Naive thymus-derived CD4-positive, alpha-beta T cell (primary cell): ENCODE measurements around the gene DNAAF1. TPM values are rescaled to one million over a fixed set of nuclear protein-coding genes. Genes with fewer than 3 reads are reported as not detected.
"Not testable (repeated sequence)": the region's sequence is repeated elsewhere in the genome, so short reads cannot be mapped to it uniquely, and the experiment has no call there.

Experiments used
- ATAC-seq: fragments of 150-1000 bp; cut with Tn5 transposase; 2 replicates; pipeline ENCODE4 v1.10.0; 2021; ENCODE audit warnings: mild to moderate bottlenecking, moderate library complexity
- CTCF ChIA-PET: fragments of 350-600 bp; sonication (Branson Sonifier 250); formaldehyde crosslinking; loops from one replicate; lab custom pipeline; 2021; ENCODE audit warnings: antibody characterized with exemption; lab: Charles Lee
- POLR2A ChIA-PET: fragments of 350-600 bp; sonication (Branson Sonifier 250); formaldehyde crosslinking; loops from one replicate; lab custom pipeline; 2021; ENCODE audit warnings: antibody characterized with exemption, inconsistent platforms; lab: Charles Lee
- DNase-seq, 9 donors: peaks; one replicate each; pipeline versions ENCODE4 v3.0.0 to v3.0.0-alpha.2; 2020 to 2022; ENCODE audit warnings: mixed read lengths in 1 of 9
- H3K27ac ChIP-seq: one replicate; pipeline ENCODE4 v1.7.0; 2013; ENCODE audit warnings: mild to moderate bottlenecking, low read depth, low read length, moderate library complexity
- H3K27me3 ChIP-seq, 2 donors: one replicate each; pipeline ENCODE4 v1.7.0; 2013; ENCODE audit warnings: low read length in 2 of 2, mild to moderate bottlenecking in 2 of 2, moderate library complexity in 2 of 2; ENCODE audit not compliant: control insufficient read depth in 2 of 2, insufficient read depth in 2 of 2
- H3K36me3 ChIP-seq, 3 experiments: 1 replicate in 2 of 3; 2 replicates in 1 of 3; pipeline ENCODE4 v1.7.0; 2013; ENCODE audit warnings: low read length in 3 of 3, mild to moderate bottlenecking in 3 of 3, moderate library complexity in 1 of 3; ENCODE audit not compliant: insufficient read depth in 3 of 3, control insufficient read depth in 2 of 3
- H3K4me1 ChIP-seq, 2 donors: one replicate each; pipeline ENCODE4 v1.7.0; 2013; ENCODE audit warnings: low read length in 2 of 2, mild to moderate bottlenecking in 2 of 2, moderate library complexity in 1 of 2; ENCODE audit not compliant: control insufficient read depth in 2 of 2, insufficient read depth in 2 of 2
- H3K4me3 ChIP-seq: 2 replicates; pipeline ENCODE4 v1.7.0; 2013; ENCODE audit warnings: mild to moderate bottlenecking, low read length
- H3K9me3 ChIP-seq, 3 experiments: 1 replicate in 2 of 3; 2 replicates in 1 of 3; pipeline ENCODE4 v1.7.0; 2013; ENCODE audit warnings: low read length in 3 of 3; ENCODE audit not compliant: control insufficient read depth in 2 of 3
- H3K27ac Mint-ChIP-seq, 9 donors: one replicate each; pipeline ENCODE4 v1.8.0; 2020 to 2022; ENCODE audit warnings: mixed read lengths in 9 of 9, mild to moderate bottlenecking in 8 of 9, moderate library complexity in 5 of 9, inconsistent platforms in 2 of 9
- H3K27me3 Mint-ChIP-seq, 5 donors: one replicate each; pipeline ENCODE4 v1.8.0; 2021 to 2022; ENCODE audit warnings: mixed read lengths in 5 of 5, mild to moderate bottlenecking in 1 of 5
- H3K36me3 Mint-ChIP-seq, 5 donors: one replicate each; pipeline ENCODE4 v1.8.0; 2020 to 2022; ENCODE audit warnings: mixed read lengths in 5 of 5, mild to moderate bottlenecking in 3 of 5, inconsistent platforms in 1 of 5
- H3K4me1 Mint-ChIP-seq, 7 donors: one replicate each; pipeline ENCODE4 v1.8.0; 2020 to 2022; ENCODE audit warnings: mixed read lengths in 7 of 7, mild to moderate bottlenecking in 3 of 7, inconsistent platforms in 1 of 7
- H3K4me3 Mint-ChIP-seq, 10 donors: one replicate each; pipeline ENCODE4 v1.8.0; 2020 to 2022; ENCODE audit warnings: mild to moderate bottlenecking in 10 of 10, mixed read lengths in 10 of 10, moderate library complexity in 6 of 10, inconsistent platforms in 2 of 10
- H3K9me3 Mint-ChIP-seq, 11 donors: one replicate each; pipeline ENCODE4 v1.8.0; 2020 to 2022; ENCODE audit warnings: mixed read lengths in 11 of 11, mild to moderate bottlenecking in 4 of 11, inconsistent platforms in 1 of 11, moderate library complexity in 1 of 11
- intact Hi-C, 2 donors: fragments of 100-400 bp; cut with micrococcal nuclease; formaldehyde crosslinking; loops; one replicate each; pipeline ENCODE4 v1.15.1; 2023
- polyA plus RNA-seq, 2 donors: library from polyadenylated mRNA; unstranded; fragments of 300-500 nt; fragmentation: Illumina TruSeq; gene quantifications; one replicate each; pipeline ENCODE4 v1.2.3, GENCODE V29; 2021
- total RNA-seq, 6 experiments: library from RNA in 5 of 6; stranded (reverse) in 5 of 6; gene quantifications; 1 replicate in 5 of 6; 2 replicates in 1 of 6; pipeline ENCODE4 v1.2.3 and lab custom pipeline; 2021 to 2026

The DNAAF1 gene
- total and polyA plus RNA-seq, 7 experiments from 2014 or later, result 0.06 to 2.2 (median 0.38) TPM; not detected in 3

DNA sequence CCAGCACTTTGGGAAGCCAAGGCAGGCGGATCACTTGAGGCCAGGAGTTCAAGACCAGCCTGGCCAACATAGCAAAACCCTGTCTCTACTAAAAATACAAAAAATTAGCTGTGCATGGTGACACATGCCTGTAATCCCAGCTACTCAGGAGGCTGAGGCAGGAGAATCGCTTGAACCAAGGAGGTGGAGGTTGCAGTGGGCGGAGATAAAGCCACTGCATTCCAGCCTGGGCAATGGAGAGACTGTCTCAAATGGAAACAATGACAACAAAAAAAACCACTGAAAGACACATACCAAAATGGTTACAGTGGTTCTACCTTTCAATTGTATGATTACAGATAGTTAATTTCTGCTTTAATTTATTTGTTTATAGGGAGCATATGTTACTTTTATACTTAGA, 33.2 kb upstream of the DNAAF1 start:
- peaks cover 0 to 17% (median 10%) of the 10 kb centered on the region in 3 experiments for H3K36me3 ChIP-seq
- H3K27ac ChIP-seq, H3K4me3 ChIP-seq, H3K27ac Mint-ChIP-seq, H3K9me3 Mint-ChIP-seq, ATAC-seq, H3K9me3 ChIP-seq, H3K27me3 Mint-ChIP-seq, CTCF ChIA-PET, H3K27me3 ChIP-seq: not testable (repeated sequence)
- DNase-seq, result peak in 1 of 9 donors; percentile 40
- peaks cover 12 to 14% of the 10 kb centered on the region in 2 donors for H3K4me1 ChIP-seq
- Mint-ChIP-seq H3K4me3 (peak overlapping the region in 1 of 10 donors; percentile 56), H3K36me3 (peaks cover 0 to 21% (median 0%) of the 10 kb centered on the region in 5 donors), H3K4me1 (peaks cover 20 to 73% (median 58%) of the 10 kb centered on the region in 7 donors)
- intact Hi-C loops, result loop anchor here in 1 of 2 donors (10.0 kb wide), 1 partner anchor 393 kb away; the partner anchor contains the start of gene MEAK7
- POLR2A ChIA-PET, result interaction anchor here (0.9 kb wide), 1 partner anchor 30 kb away, joined by 3 read pairs; no protein-coding TSS in a partner anchor

DNA sequence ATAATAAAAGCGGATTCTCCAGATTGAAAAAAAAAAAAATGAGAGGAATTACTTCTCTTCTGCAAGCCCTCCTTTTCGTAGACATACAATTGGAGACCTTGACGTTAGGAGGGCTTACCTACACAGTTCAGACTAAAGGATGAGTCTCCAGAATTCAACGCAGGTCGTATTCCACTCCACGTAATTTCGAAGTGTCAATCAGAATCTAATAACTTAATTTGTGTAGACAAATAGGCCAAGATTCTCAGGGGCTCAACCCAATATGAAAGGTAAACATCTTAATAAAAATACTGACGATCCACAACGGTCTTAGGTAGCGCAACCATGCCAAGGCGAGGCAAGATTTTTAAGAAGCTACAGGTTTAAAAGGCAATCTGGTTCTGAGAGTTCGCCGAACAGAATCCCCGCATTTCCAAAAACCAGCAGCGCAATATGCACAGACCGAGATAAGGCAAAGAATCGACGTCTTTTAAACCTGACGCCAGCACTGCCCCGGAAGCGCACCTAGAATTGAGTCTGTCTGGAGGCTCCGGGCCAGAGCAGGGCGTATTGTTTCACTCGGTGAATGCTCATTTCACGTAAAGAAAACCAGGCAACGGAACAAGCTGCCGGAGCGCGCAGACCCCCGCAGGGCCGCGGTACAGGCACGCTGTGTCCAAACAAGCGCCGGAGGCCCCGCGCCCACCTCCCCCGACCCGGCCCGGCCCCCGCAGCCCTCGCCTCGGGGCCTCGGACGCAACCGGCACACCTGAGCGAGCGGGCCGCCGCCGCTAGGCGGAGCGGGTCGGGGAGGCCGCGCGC, 29.0 kb upstream of the DNAAF1 start:
- Histone ChIP-seq H3K27me3 (no peaks in the 10 kb centered on the region), H3K4me3 (peak overlapping the region; percentile 99), H3K36me3 (peaks cover 0 to 5% (median 0%) of the 10 kb centered on the region in 3 experiments), H3K9me3 (no peaks in the 10 kb centered on the region), H3K4me1 (peaks cover 14 to 18% of the 10 kb centered on the region in 2 donors), H3K27ac (peak overlapping the region; percentile 86)
- Mint-ChIP-seq H3K4me3 (peak overlapping the region; percentile 86 to 96 (median 94)), H3K27me3 (no peaks in the 10 kb centered on the region), H3K4me1 (peaks cover 11 to 41% (median 26%) of the 10 kb centered on the region in 7 donors), H3K36me3 (peaks cover 0 to 2% (median 0%) of the 10 kb centered on the region in 5 donors), H3K9me3 (no peaks in the 10 kb centered on the region), H3K27ac (peak overlapping the region; percentile 93 to 98 (median 96))
- peak in 5 of 9 donors; percentile 69 to 81 (median 77) for DNase-seq
- ATAC-seq, result peak; percentile 69
- intact Hi-C loops, result loop anchor here (1.0 to 10.0 kb wide), 11 partner anchors 28 to 1439 kb away; partner anchors contain the start of genes DNAAF1 (in 2 of the 2), HSBP1 (in 2 of the 2), HSDL1 (in 2 of the 2) and TAF1C (in 2 of the 2)
- POLR2A ChIA-PET, result interaction anchor here (0.6 to 3.0 kb wide), 16 partner anchors 11 to 73 kb away, joined by 3 to 21 read pairs (median 5); partner anchors contain the start of genes DNAAF1, HSDL1 and TAF1C
- CTCF ChIA-PET, result interaction anchor here (1.5 to 2.0 kb wide), 2 partner anchors 32 to 71 kb away, joined by 6 to 8 read pairs; partner anchors contain the start of gene TAF1C

DNA sequence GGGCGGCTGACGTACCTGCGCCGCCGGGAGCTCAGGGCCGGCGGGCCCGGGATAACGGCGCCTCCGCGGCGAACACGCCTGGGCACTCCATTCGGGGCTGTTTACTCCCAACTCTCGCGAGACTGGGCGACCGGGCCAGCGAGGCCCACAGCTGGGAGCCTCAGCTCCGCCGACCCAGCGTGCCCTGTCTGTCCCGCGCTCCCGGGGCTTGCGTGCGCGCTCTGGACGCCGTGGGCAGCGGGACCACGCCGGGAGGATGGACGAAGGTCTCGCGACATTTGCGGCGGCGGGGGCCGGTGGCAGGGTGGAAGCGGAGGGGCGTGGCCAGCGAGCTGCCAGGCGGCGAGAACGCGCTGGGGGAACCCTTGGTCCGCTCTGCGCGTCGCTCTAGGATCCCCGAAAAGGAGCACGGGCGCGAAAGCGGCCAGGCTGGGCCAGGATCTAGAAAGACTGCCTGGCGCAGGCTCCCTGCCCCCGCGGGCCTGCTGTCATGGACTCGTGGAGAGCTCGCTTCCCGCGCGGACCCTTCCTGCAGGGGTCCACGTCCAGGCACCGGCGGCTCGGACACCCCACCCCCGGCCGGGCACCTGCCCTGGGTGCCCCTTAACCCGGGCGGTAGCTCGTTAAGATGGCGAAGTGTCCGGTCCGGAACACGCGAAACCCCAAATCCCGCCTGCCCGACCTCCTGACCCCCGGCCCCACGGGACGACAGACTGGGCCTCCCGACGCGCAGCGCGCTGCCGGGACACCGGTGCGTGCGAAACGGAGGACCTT, 28.2 kb upstream of the DNAAF1 start, which contains the start of gene MBTPS1:
Gene MBTPS1, minus strand, starts transcription at position 223 of the 774 bp plus-strand sequence. CDS start 15,159 bp downstream, outside the sequence.
- peak; percentile 92 for ATAC-seq
- CTCF ChIA-PET, result interaction anchor here (1.5 to 2.0 kb wide), 2 partner anchors 32 to 70 kb away, joined by 6 to 8 read pairs; partner anchors contain the start of gene TAF1C

DNA sequence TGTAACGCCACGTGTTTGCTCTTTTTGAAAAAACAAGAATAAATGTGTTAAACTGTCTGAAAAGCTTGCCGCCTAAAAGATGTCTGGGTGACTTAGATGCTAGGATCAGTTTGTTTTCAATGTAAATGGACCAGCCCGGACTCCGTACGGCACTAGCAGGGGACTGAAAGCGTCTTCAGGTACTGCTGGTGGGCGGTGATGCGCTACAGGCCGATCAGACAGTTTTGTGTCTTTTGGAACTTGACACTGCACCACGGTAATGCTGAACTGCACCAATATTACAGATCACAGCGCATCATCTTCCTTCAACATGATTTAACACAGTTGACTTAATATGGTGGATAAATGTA, 27.6 kb upstream of the DNAAF1 start:
- ChIA-PET CTCF (interaction anchor here (1.5 to 2.0 kb wide), 2 partner anchors 33 to 69 kb away, joined by 6 to 8 read pairs; partner anchors contain the start of gene TAF1C), POLR2A (interaction anchor here (0.6 to 3.0 kb wide), 10 partner anchors 12 to 73 kb away, joined by 3 to 21 read pairs (median 5); partner anchors contain the start of genes DNAAF1, HSDL1 and TAF1C)
- Histone ChIP-seq H3K9me3 (no peaks in the 10 kb centered on the region), H3K27me3 (no peaks in the 10 kb centered on the region), H3K36me3 (peaks cover 0 to 5% (median 0%) of the 10 kb centered on the region in 3 experiments), H3K27ac (peak overlapping the region; percentile 86), H3K4me1 (peaks cover 14 to 18% of the 10 kb centered on the region in 2 donors), H3K4me3 (peak overlapping the region; percentile 99)
- intact Hi-C loops, result loop anchor here (2.0 to 10.0 kb wide), 4 partner anchors 387 to 1437 kb away; partner anchors contain the start of genes KLHL36 (in 1 of the 2) and MEAK7 (in 1 of the 2)
- H3K4me1 Mint-ChIP-seq, result peaks cover 6 to 36% (median 23%) of the 10 kb centered on the region in 7 donors
- H3K27me3 Mint-ChIP-seq, result no peaks in the 10 kb centered on the region
- H3K27ac Mint-ChIP-seq, result peak overlapping the region; percentile 88 to 96 (median 92)
- no peaks in the 10 kb centered on the region for H3K9me3 Mint-ChIP-seq
- peak overlapping the region; percentile 90 to 96 (median 94) for H3K4me3 Mint-ChIP-seq
- ATAC-seq (no peak), DNase-seq (peak in 6 of 9 donors; percentile 25 to 51 (median 48))
- peaks cover 0 to 4% (median 0%) of the 10 kb centered on the region in 5 donors for H3K36me3 Mint-ChIP-seq

More for the DNA sequence above, 28.2 kb upstream of the DNAAF1 start, which contains the start of gene MBTPS1:
- peaks cover 14 to 18% of the 10 kb centered on the region in 2 donors for H3K4me1 ChIP-seq
- Mint-ChIP-seq H3K36me3 (peaks cover 0 to 4% (median 0%) of the 10 kb centered on the region in 5 donors), H3K4me1 (peaks cover 6 to 36% (median 23%) of the 10 kb centered on the region in 7 donors), H3K27ac (peak within 1 kb of the TSS; percentile 93 to 98 (median 96)), H3K9me3 (no peaks in the 10 kb centered on the region), H3K27me3 (no peaks in the 10 kb centered on the region), H3K4me3 (peak within 1 kb of the TSS; percentile 90 to 96 (median 94))
- H3K27me3 ChIP-seq, result no peaks in the 10 kb centered on the region
- peak within 1 kb of the TSS; percentile 99 for H3K4me3 ChIP-seq
- H3K9me3 ChIP-seq, result no peaks in the 10 kb centered on the region
- POLR2A ChIA-PET, result interaction anchor here (0.6 to 3.0 kb wide), 16 partner anchors 10 to 73 kb away, joined by 3 to 21 read pairs (median 5); partner anchors contain the start of genes DNAAF1, HSDL1 and TAF1C
- peak within 1 kb of the TSS; percentile 86 for H3K27ac ChIP-seq
- DNase-seq, result peak; percentile 94 to 99 (median 97)
- intact Hi-C loops, result loop anchor here (1.0 to 10.0 kb wide), 11 partner anchors 28 to 1438 kb away; partner anchors contain the start of genes DNAAF1 (in 2 of the 2), HSBP1 (in 2 of the 2), HSDL1 (in 2 of the 2) and TAF1C (in 2 of the 2)
- H3K36me3 ChIP-seq, result peaks cover 0 to 5% (median 0%) of the 10 kb centered on the region in 3 experiments

DNA sequence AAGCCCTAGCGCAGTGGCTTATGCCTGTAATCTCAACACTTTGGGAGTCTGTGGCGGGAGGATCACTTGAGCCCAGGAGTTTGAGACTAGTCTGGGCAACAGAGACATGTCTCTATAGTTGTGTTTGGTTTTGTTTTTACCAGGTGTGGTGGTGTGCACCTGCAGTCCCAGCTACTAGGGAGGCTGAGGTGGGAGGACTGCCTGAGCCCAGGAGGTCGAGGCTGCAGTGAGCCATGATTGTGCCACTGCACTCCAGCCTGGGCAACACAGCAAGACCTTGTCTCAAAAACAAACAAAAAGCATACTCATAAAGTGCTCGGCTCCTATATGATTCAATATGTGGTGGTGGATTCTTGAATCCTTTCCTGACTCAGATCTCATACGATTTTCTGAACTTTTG, 26.8 kb upstream of the DNAAF1 start:
- intact Hi-C loops, result loop anchor here (5.0 to 10.0 kb wide), 2 partner anchors 386 to 529 kb away; partner anchors contain the start of genes KLHL36 (in 1 of the 2) and MEAK7 (in 1 of the 2)
- H3K36me3 Mint-ChIP-seq, H3K27me3 Mint-ChIP-seq, H3K36me3 ChIP-seq, CTCF ChIA-PET, DNase-seq, H3K9me3 ChIP-seq, H3K4me3 ChIP-seq, ATAC-seq, H3K27ac ChIP-seq, H3K9me3 Mint-ChIP-seq, H3K27me3 ChIP-seq: not testable (repeated sequence)
- peaks cover 14 to 18% of the 10 kb centered on the region in 2 donors for H3K4me1 ChIP-seq
- Mint-ChIP-seq H3K4me1 (peaks cover 6 to 30% (median 22%) of the 10 kb centered on the region in 7 donors), H3K4me3 (peak overlapping the region in 8 of 10 donors; percentile 33 to 96 (median 60)), H3K27ac (peak overlapping the region in 3 of 9 donors; percentile 4 to 59 (median 15))
- POLR2A ChIA-PET, result interaction anchor here (3.0 kb wide), 1 partner anchor 26 kb away, joined by 21 read pairs; the partner anchor contains the start of genes DNAAF1 and HSDL1
